ENCODE measurements around the gene GSC2. TPM values are rescaled to one million over a fixed set of nuclear protein-coding genes. Genes with fewer than 3 reads are reported as not detected.

GSC2 gene
- total and polyA plus RNA-seq, 2 of the 4 experiments (the other 2 are of a cell fraction): not detected

DNA sequence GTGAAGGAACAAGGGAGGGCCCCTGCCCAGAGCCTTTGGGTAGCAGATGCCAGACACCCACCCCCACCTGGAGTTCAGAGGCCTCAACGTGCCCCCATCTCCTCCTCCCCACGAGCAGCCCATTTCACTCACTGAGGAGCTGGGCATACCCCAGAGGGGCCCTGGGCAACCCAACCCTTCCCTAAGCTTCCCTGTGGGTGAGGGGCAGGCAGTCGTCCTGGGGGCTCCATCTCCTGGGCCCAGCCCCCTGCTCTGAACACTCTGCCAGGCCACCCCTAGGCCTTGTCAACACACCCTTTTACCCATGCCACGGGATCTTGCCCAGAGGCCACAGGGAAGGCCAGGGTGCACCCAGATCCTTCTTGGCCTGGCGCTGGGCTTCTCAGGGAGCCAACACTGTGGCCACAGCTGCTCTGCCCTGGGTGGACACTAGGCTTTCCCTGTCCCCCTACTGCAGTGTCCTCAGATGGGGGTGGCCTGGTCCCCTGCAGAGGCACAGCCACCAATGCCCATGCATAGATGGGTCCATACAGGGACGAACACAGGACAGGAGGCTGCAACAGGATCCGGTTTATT is 25.0 kb upstream of the GSC2 start:
- Histone ChIP-seq H3K36me3 (ENCODE audit: control insufficient read depth, insufficient read depth, low read length) (peaks cover 8% of the 10 kb centered on the region), H3K23ac (ENCODE audit: low read depth, low read length) (no peak overlapping the region), H2AK5ac (ENCODE audit: low read depth, low read length) (peak overlapping the region; percentile 18; the same call in 1 of the 2 replicates), H3K18ac (ENCODE audit: low read depth, low read length) (no peak overlapping the region), H3K27ac (ENCODE audit: insufficient read depth, low read length) (no peak overlapping the region; the same call in 1 of the 2 replicates), H3K4me1 (ENCODE audit: control insufficient read depth, insufficient read depth, low read length) (peaks cover 36% of the 10 kb centered on the region), H3K14ac (replicated peaks; ENCODE audit: low read depth, low read length) (no peak overlapping the region), H2AFZ (replicated peaks; ENCODE audit: low read length, poor library complexity) (no peak overlapping the region), H3K27me3 (ENCODE audit: control insufficient read depth, insufficient read depth, low read length) (no peaks in the 10 kb centered on the region), H3K9me1 (ENCODE audit: insufficient read depth, low read length) (peaks cover 18% of the 10 kb centered on the region), H3K4ac (ENCODE audit: low read depth, low read length) (no peak overlapping the region), H4K8ac (ENCODE audit: low read depth in 2 of 2, low read length in 2 of 2) (no peak overlapping the region), H3K4me3 (ENCODE audit: insufficient read depth, low read depth, low read length) (no peak overlapping the region), H3K4me2 (ENCODE audit: low read depth, low read length) (no peak overlapping the region), H3K9ac (ENCODE audit: low read depth, low read length) (no peak overlapping the region), H3K9me3 (ENCODE audit: control insufficient read depth, insufficient read depth, low read length) (no peaks in the 10 kb centered on the region), H2AK9ac (replicated peaks; ENCODE audit: low read depth, low read length, poor library complexity) (peak overlapping the region; percentile 2), H2BK120ac (ENCODE audit: low read depth, low read length) (no peak overlapping the region; the same call in 1 of the 2 replicates), H2BK15ac (ENCODE audit: low read depth, low read length) (no peak overlapping the region), H2BK5ac (ENCODE audit: low read depth, low read length, poor library complexity, severe bottlenecking) (no peak overlapping the region), H2BK20ac (ENCODE audit: low read depth, low read length) (no peak overlapping the region), H4K5ac (ENCODE audit: low read depth, low read length) (no peak overlapping the region), H4K20me1 (ENCODE audit: insufficient read depth, low read length) (peaks cover 20% of the 10 kb centered on the region), H3K79me1 (ENCODE audit: low read depth in 1 of 2, low read length in 2 of 2) (peaks cover 14 to 74% of the 10 kb centered on the region in 2 experiments), H3K56ac (ENCODE audit: extremely low read depth, insufficient read depth, low read length) (no peak overlapping the region), H4K91ac (ENCODE audit: insufficient read depth, low read depth, low read length) (no peak overlapping the region)
- 80% methylated on average over 2 of the region's 7 CpGs; no CpG with 5 or more reads in 1 of the 2 experiments for WGBS, 2 experiments (ENCODE audit: extremely low coverage in 2 of 2, insufficient read length in 1 of 2)
- ChIA-PET CTCF (interaction anchor here (1.2 kb wide), 1 partner anchor 31 kb away, joined by 3 read pairs; the partner anchor contains the start of gene ESS2), POLR2A (ENCODE audit: unreplicated experiment) (interaction anchor here (0.6 kb wide), 2 partner anchors 183 to 454 kb away, joined by 5 to 19 read pairs; no protein-coding TSS in a partner anchor)
- dilution Hi-C loops (cut with HindIII; ENCODE audit: low sequenced_read_pairs, unreplicated experiment) (no loop called here), intact Hi-C loops (cut with micrococcal nuclease) (no loop called here), in situ Hi-C loops (cut with MboI; ENCODE audit: low sequenced_read_pairs) (no loop called here)
- TF ChIP-seq FOS (IDR thresholded peaks at IDR 0.05; ENCODE audit: low read depth, low read length) (no peak), CEBPB (IDR thresholded peaks at IDR 0.05; ENCODE audit: low read depth, low read length) (no peak), MAFK (IDR thresholded peaks at IDR 0.05; ENCODE audit: low read depth, low read length) (no peak), CTCF (conservative IDR thresholded peaks at IDR 0.05; ENCODE audit: low read depth, low read length) (no peak), ELK1 (IDR thresholded peaks at IDR 0.05; ENCODE audit: borderline replicate concordance, low read depth, low read length) (no peak), RFX5 (IDR thresholded peaks at IDR 0.05; ENCODE audit: low read depth, low read length) (no peak), RAD21 (IDR thresholded peaks at IDR 0.05; ENCODE audit: low read length) (no peak), CHD1 (IDR thresholded peaks at IDR 0.05; ENCODE audit: low read depth, low read length) (no peak), BHLHE40 (IDR thresholded peaks at IDR 0.05; ENCODE audit: low read depth, low read length) (no peak), RCOR1 (IDR thresholded peaks at IDR 0.05; ENCODE audit: insufficient replicate concordance, low read length) (no peak), POLR2A (IDR thresholded peaks at IDR 0.05; ENCODE audit: low read depth, low read length) (no peak), NFE2L2 (IDR thresholded peaks at IDR 0.05; ENCODE audit: low read depth, low read length) (no peak), MXI1 (IDR thresholded peaks at IDR 0.05; ENCODE audit: borderline replicate concordance, low read depth, low read length) (no peak), SMC3 (IDR thresholded peaks at IDR 0.05; ENCODE audit: low read depth, low read length) (no peak), MAZ (IDR thresholded peaks at IDR 0.05; ENCODE audit: borderline replicate concordance, low read depth, low read length) (no peak)
- TF ChIP-seq, protein P1, sequence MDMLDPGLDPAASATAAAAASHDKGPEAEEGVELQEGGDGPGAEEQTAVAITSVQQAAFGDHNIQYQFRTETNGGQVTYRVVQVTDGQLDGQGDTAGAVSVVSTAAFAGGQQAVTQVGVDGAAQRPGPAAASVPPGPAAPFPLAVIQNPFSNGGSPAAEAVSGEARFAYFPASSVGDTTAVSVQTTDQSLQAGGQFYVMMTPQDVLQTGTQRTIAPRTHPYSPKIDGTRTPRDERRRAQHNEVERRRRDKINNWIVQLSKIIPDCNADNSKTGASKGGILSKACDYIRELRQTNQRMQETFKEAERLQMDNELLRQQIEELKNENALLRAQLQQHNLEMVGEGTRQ (IDR thresholded peaks at IDR 0.05; ENCODE audit: low read depth, low read length): no peak
- no TSS peak for BruUV-seq (replicated peaks)
- DNase-seq (no peak), ATAC-seq (ENCODE audit: low read depth) (no peak)

Measured in IMR-90 (cell line).